A673 (cell line): ENCODE results near the gene SSH2.

ENCODE experiments used
- CTCF ChIP-seq: fragments of 300-800, 200-600 bp; sonication (generic); conservative IDR thresholded peaks from 2 replicates; pipeline ENCODE4 v1.5.1; 2017; ENCODE audit warnings: low read depth, mild to moderate bottlenecking, antibody characterized with exemption, low read length, moderate library complexity, mixed read lengths
- EZH2 ChIP-seq: fragments of 200-600 bp; sonication (generic); IDR thresholded peaks from 2 replicates; pipeline ENCODE4 v1.6.1; 2017; ENCODE audit warnings: borderline replicate concordance, low read depth, mild to moderate bottlenecking, mixed read lengths, antibody characterized with exemption, low read length; ENCODE audit not compliant: poor library complexity, severe bottlenecking

DNA sequence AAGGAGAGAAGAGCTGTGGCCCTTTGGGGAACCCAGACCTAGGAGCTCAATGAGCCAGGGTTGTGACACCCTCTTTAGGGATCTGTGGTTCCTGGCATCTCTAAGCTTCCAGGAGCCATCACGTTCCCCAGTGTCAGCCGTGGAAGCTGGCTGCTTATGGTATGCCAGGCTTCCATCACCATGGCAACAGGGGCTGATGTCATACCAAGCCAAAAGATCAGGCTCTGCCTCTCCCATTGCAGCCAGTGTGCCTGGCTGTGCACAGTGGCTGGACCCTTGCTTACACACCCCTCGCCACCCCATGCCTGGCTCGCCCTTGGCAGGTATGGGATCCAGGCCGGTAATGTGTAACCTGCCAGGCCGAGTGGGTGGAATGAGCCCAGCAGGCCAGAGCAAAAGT lies 91.1 kb downstream of the SSH2 start:
- no peak for TF ChIP-seq EZH2
- no peak for TF ChIP-seq CTCF
